AG04449 (cell line): Measurements from ENCODE around the gene TMEM51.

Experiments
- CTCF ChIA-PET: fragments of 350-600 bp; formaldehyde crosslinking; extraction: SDS; loops from one replicate; lab custom pipeline; 2021; ENCODE audit warnings: antibody characterized with exemption; lab: Yijun Ruan, JAX
- POLR2A ChIA-PET: fragments of 400-600, 350-600 bp; formaldehyde crosslinking; extraction: SDS; loops from one replicate; lab custom pipeline; 2020; ENCODE audit warnings: antibody characterized with exemption, inconsistent platforms; lab: Yijun Ruan, JAX
- DNase-seq: peaks from one replicate; pipeline ENCODE4 v3.0.0-alpha.2; 2010; ENCODE audit warnings: low read depth, low spot score
- H3K4me3 ChIP-seq: 2 replicates; pipeline ENCODE4 v1.5.1; 2011; ENCODE audit warnings: low read depth, mild to moderate bottlenecking, control low read depth, low read length
- CTCF ChIP-seq: IDR thresholded peaks from one replicate; pipeline ENCODE4 v1.5.1; 2011; ENCODE audit warnings: mild to moderate bottlenecking, moderate library complexity, low read length, control low read depth, inconsistent platforms; ENCODE audit not compliant: insufficient read depth; ENCODE audit errors: missing control alignments

TMEM51 gene

GRCh38 chr1:15201221-15201620 lies 47.7 kb downstream of the TMEM51 start:
- H3K4me3 ChIP-seq = no peak overlapping the region
- DNase-seq = no peak
- POLR2A ChIA-PET = interaction anchor here (1.0 kb wide), 1 partner anchor 23 kb away, joined by 4 read pairs; no protein-coding TSS in a partner anchor
- CTCF ChIA-PET = interaction anchor here (1.0 to 1.1 kb wide), 3 partner anchors 30 to 72 kb away, joined by 3 read pairs; no protein-coding TSS in a partner anchor
- no peak for TF ChIP-seq CTCF

GRCh38 chr1:15201849-15202551 lies 48.5 kb downstream of the TMEM51 start:
- CTCF ChIA-PET = interaction anchor here (1.0 to 1.6 kb wide), 3 partner anchors 31 to 71 kb away, joined by 3 read pairs; no protein-coding TSS in a partner anchor
- no peak overlapping the region for H3K4me3 ChIP-seq
- POLR2A ChIA-PET = no interaction called here
- TF ChIP-seq CTCF = no peak
- DNase-seq = no peak

GRCh38 chr1:15204931-15205330 lies 51.4 kb downstream of the TMEM51 start:
- TF ChIP-seq CTCF = no peak
- H3K4me3 ChIP-seq = no peak overlapping the region
- ChIA-PET CTCF (interaction anchor here (0.9 kb wide), 1 partner anchor 99 kb away, joined by 3 read pairs; no protein-coding TSS in a partner anchor), POLR2A (no interaction called here)
- DNase-seq = no peak

GRCh38 chr1:15205586-15206346 lies 52.2 kb downstream of the TMEM51 start:
- ChIA-PET CTCF (interaction anchor here (0.9 kb wide), 1 partner anchor 98 kb away, joined by 3 read pairs; no protein-coding TSS in a partner anchor), POLR2A (interaction anchor here (0.6 kb wide), 1 partner anchor 85 kb away, joined by 4 read pairs; no protein-coding TSS in a partner anchor)
- H3K4me3 ChIP-seq = no peak overlapping the region
- no peak for TF ChIP-seq CTCF
- DNase-seq = no peak

- DNase-seq = no peak
- ChIA-PET CTCF (no interaction called here), POLR2A (no interaction called here)
- no peak for TF ChIP-seq CTCF
- H3K4me3 ChIP-seq = no peak overlapping the region
Measured at GRCh38 chr1:15206418-15207030, 53.0 kb downstream of the TMEM51 start.
